HG03575 (cell line): Measurements from ENCODE around the gene KCNIP1.
"Not testable (repeated sequence)": the region's sequence is repeated elsewhere in the genome, so short reads cannot be mapped to it uniquely, and the experiment has no call there.

Source experiments
- ATAC-seq: cut with Tn5 transposase; IDR thresholded peaks from one replicate; pipeline ENCODE4 v1.9.1; 2021; ENCODE audit not compliant: unreplicated experiment, insufficient number of reproducible peaks, low FRiP score; ENCODE audit errors: extremely low read depth

KCNIP1 gene

DNA sequence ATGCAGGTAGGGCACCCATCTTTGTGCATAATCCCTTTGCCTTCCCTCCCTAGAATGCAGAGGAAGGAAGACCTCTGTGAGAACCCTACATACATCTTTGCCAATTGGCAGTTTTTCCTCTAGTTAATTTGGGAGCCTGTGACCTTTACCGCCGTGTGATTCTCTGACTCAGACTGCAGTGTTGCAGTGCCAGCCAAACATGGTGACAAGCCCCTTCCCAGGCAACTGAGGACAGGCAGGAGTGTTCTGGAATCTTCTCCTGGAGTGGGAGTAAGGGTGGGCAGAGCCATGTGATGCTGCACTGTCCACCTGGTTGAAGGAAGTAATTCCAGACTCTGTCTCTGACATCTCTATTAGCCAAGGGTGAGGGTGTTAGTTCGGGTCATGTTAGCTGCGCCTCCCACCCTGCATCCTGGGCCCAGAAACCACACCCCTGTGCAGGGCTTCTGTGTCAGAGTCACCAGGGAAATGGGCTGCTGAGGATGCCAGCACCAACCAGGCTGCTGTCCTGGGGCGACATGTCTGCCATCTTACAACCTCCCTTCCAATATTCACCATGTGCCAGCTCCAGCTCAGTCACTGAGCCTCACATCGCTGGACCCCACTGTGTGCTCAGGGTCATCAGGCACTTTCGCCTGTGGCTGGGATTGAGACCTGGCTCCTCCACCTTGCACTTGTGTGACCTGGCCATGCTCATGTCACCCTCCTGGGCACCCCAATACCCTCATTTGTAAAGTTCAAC, 21.8 kb downstream of the KCNIP1 start:
- no peak for ATAC-seq

- no peak for ATAC-seq
Observed at GRCh38 chr5:170527991-170528390, 24.2 kb downstream of the KCNIP1 start.

DNA sequence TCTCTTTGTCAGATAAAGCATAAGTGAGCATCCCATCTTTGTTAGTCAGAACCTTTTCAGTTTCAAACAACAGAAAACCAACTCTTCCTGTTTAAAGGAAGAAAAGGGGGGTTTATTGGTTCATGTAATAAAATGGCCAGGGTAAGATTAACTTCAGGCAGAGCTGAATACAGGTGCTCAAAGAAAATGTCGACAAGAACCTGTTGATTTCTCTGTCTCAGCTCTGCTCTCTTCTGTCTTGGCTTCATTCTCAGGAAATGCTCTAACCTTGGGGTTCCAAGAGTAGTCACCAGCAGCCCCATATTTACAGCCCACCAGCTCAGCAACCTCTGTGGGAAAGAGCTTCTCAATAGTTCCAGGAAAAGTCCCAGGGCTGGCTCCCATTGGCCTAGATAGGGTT, 25.2 kb downstream of the KCNIP1 start:
- no peak for ATAC-seq

- ATAC-seq, result no peak
Observed at GRCh38 chr5:170532935-170533334, 29.1 kb downstream of the KCNIP1 start.

DNA sequence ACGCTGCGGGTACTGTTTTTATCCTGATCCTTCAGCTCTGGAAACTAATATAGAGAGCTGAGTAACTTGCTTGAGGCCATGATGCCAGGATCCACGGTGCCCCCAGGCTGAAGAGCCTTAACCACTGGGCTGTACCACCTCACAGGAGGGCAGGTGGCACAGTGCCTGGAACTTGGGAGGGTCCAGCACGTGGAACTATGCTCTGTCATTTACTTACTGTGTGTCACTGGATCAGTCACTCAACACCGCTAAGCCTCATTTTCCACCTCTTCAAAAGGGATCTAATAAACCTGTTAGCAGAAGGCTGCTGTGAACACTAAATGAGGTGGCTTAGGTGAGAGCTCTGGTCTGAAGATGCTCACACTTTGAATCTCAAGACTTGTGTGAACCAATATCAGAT, 29.6 kb downstream of the KCNIP1 start:
- ATAC-seq, result no peak

GRCh38 chr5:170534177-170534576, 30.4 kb downstream of the KCNIP1 start:
- ATAC-seq, result no peak

DNA sequence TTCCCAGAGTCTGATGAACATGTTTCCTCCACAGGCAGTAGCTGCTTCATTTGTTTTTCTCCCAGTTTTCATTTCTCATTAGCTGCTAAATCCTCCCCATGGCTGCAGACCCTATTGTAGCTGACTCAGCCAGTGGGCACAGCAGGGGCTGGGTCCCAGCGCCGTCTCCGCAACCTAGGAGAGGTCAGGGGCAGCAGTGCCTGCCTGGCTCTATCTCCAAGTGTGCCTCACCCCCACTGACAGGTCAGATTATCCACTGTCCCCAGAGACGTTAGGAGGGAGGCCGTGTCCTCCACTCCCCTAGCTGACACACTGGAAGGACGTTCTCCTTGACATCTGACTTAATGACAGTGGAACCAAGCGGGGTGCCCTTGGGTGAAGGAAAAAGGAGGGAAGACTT, 31.1 kb downstream of the KCNIP1 start:
- no peak for ATAC-seq

GRCh38 chr5:170536525-170536924, 32.7 kb downstream of the KCNIP1 start:
- no peak for ATAC-seq

- ATAC-seq, result no peak
Observed at GRCh38 chr5:170537451-170538095, 33.8 kb downstream of the KCNIP1 start.

GRCh38 chr5:170538096-170538465, 34.3 kb downstream of the KCNIP1 start:
- ATAC-seq, result no peak

GRCh38 chr5:170538696-170539586, 35.1 kb downstream of the KCNIP1 start:
- no peak for ATAC-seq

- no peak for ATAC-seq
Observed at GRCh38 chr5:170540271-170540670, 36.5 kb downstream of the KCNIP1 start.

DNA sequence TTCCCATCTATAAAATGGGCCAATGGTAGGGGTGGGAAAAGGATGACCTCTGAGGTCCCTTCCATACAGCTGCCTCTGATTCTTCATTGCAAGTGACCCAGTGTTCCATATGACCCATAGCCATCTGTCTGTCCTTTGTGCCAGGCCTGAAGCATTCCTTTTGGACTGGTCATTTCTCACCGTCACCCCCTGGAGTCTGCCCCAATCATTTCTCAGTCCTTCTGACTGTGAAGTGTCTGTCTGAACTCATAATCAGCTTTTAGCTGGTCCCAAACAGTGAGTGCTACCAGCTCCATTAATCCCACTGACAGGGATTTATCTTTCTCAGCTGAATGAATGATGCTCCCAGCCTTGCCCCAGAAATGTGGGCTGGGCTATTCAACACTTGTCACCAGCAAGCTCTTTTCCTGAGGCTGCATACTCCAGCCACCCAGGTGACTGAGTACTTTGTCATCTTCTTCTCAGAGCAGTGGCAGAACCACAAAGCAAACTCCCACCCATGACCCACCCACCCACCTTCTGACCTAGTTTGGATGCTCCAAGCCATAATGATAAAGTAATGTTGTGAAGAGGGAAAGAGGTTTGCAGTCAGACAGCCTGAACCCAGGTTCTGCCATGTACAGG, 37.4 kb downstream of the KCNIP1 start:
- no peak for ATAC-seq

- ATAC-seq, result no peak
Observed at GRCh38 chr5:170542691-170543293, 39.0 kb downstream of the KCNIP1 start.

DNA sequence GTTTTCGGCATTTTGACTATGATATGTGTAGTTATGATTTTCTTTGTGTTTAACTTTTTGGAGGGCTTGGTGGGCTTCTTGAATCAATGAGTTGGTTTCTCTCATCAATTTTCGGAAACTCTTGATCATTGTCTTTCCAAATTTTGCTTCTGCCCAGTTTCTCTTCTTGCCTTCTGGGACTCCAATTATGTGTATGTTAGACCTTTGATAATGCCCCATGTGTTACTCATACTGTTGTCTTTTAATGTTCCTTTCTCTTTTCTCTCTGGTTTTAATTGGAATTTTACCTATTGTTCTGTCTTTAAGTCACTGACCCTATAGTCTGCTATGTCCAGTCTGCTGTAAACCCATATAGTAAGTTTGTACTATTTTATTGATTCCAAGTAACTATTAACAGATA, 41.5 kb downstream of the KCNIP1 start:
- no peak for ATAC-seq

- no peak for ATAC-seq
Observed at GRCh38 chr5:170545811-170546210, 42.0 kb downstream of the KCNIP1 start.

GRCh38 chr5:170546282-170546681, 42.5 kb downstream of the KCNIP1 start:
- ATAC-seq, result no peak

DNA sequence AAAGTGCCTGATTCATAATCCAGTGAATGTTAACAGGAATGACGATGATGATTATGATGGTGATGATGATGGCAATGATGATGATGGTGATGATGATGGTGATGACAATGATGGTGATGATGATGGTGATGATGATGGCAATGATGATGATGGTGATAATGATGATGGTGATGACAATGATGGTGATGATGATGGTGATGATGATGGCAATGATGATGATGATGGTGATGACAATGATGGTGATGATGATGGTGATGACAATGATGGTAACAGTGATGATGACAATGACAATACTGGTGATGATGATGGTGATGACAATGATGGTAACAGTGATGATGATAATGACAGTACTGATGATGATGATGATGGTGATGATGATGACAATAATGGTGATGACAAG, 46.6 kb downstream of the KCNIP1 start:
- not testable (repeated sequence) for ATAC-seq

DNA sequence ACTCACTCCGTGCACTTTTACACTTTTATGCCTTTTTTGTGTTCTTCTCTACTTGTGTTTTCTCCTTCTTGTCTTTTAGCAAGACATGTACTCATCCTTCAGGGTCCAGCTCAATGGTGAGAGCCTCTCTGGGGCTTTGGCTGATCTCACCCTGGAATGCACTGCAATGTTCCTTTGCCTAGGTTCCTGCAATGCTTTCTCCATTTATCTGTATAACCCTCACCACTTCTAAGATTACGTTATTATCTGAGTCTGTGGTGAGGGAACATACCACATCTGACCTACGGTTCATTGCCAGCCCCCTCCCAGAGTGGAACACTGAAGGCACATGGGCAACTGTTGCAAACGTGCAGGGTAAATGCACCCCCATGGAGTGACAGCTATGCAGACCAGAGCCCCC, 47.3 kb downstream of the KCNIP1 start:
- no peak for ATAC-seq
